Fibroblast of villous mesenchyme (primary cell): Measurements from ENCODE around the gene NTPCR. TPM values are rescaled to one million over a fixed set of nuclear protein-coding genes. Genes with fewer than 3 reads are reported as not detected.
A peak's percentile ranks its signal among the peaks of the same experiment; 100 is the strongest.

Source experiments
- DNase-seq: peaks from one replicate; pipeline ENCODE4 v3.0.0-alpha.2; 2010; ENCODE audit warnings: low read depth
- H3K4me3 ChIP-seq: 2 replicates; pipeline ENCODE4 v1.5.1; 2011; ENCODE audit warnings: low read depth, mild to moderate bottlenecking, low read length
- total RNA-seq: library from RNA; depleted of rRNA; stranded (reverse); fragments of >200 nt; gene quantifications from 2 replicates; pipeline ENCODE4 v1.2.3, GENCODE V29; 2012
- TF ChIP-seq, protein P1 (sequence below): IDR thresholded peaks from 2 replicates; pipeline ENCODE4 v1.5.1; 2012; ENCODE audit warnings: low read depth, mild to moderate bottlenecking, low read length; ENCODE audit not compliant: insufficient read depth

Gene NTPCR
- total RNA-seq, 1 donor, result 20.7 TPM

GRCh38 chr1:232968965-232969364 is 18.6 kb downstream of the NTPCR start:
- TF ChIP-seq, protein P1, sequence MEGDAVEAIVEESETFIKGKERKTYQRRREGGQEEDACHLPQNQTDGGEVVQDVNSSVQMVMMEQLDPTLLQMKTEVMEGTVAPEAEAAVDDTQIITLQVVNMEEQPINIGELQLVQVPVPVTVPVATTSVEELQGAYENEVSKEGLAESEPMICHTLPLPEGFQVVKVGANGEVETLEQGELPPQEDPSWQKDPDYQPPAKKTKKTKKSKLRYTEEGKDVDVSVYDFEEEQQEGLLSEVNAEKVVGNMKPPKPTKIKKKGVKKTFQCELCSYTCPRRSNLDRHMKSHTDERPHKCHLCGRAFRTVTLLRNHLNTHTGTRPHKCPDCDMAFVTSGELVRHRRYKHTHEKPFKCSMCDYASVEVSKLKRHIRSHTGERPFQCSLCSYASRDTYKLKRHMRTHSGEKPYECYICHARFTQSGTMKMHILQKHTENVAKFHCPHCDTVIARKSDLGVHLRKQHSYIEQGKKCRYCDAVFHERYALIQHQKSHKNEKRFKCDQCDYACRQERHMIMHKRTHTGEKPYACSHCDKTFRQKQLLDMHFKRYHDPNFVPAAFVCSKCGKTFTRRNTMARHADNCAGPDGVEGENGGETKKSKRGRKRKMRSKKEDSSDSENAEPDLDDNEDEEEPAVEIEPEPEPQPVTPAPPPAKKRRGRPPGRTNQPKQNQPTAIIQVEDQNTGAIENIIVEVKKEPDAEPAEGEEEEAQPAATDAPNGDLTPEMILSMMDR, result no peak
- no peak for DNase-seq
- no peak overlapping the region for H3K4me3 ChIP-seq

DNA sequence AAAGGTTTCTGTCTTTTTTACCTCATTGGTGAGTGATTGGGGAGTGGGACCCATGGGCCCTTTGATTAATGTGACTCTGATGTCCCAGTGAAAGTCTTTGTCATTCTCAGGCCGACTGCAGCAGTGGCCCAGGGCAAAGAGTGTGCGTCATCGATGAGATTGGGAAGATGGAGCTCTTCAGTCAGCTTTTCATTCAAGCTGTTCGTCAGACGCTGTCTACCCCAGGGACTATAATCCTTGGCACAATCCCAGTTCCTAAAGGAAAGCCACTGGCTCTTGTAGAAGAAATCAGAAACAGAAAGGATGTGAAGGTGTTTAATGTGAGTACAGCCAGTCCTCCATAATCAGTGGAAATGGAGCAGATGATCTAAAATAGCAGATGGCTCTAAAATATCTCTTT is 19.4 kb downstream of the NTPCR start:
- TF ChIP-seq, protein P1, result no peak
- no peak for DNase-seq
- no peak overlapping the region for H3K4me3 ChIP-seq

GRCh38 chr1:232970508-232970907 is 20.1 kb downstream of the NTPCR start:
- no peak overlapping the region for H3K4me3 ChIP-seq
- TF ChIP-seq, protein P1, result no peak
- no peak for DNase-seq

GRCh38 chr1:232973652-232974611 is 23.5 kb downstream of the NTPCR start:
- TF ChIP-seq, protein P1, result no peak
- DNase-seq, result no peak
- no peak overlapping the region for H3K4me3 ChIP-seq

DNA sequence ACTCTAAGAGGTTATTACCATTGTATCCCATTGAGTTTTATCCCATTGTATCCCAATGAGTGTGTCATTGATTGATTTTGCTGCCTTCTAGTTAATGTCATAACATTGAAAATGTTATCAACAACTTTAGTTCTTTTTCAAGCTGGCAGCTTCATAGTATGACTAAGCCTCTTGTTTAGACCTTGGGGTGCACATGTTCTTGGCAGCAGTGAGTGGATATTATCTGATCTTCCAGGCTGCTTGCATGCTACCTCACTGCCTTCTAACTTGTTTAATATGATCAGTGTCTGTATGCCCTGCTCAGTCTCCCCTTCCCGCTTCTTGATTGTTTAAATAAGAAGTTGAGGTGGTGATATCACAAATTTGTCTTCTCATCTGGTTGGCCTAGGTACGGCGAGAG is 24.6 kb downstream of the NTPCR start:
- DNase-seq, result peak; percentile 49
- TF ChIP-seq, protein P1, result no peak

GRCh38 chr1:232978091-232978634 is 27.8 kb downstream of the NTPCR start:
- TF ChIP-seq, protein P1, result no peak
- H3K4me3 ChIP-seq, result no peak overlapping the region
- DNase-seq, result peak; percentile 48

More for the DNA sequence above, 24.6 kb downstream of the NTPCR start:
- H3K4me3 ChIP-seq, result no peak overlapping the region

DNA sequence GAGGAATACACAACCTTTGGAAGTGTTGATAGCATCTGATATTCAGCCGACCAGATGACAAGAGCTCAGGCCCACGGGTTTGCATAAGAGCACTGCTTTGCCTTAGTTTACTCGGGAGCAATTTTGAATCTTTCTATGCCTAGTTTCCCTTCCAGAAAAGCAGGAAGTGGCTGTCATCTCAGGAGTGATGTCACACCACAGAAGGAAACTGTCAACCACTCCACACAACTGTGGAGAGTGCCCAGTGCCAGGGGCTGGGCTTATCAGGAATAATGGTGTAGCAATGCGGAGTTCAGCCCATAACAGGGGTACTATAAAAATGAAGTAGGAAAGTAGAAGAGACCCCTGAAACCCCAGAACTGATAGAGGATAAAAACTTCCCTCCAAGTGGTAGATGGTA is 28.4 kb downstream of the NTPCR start:
- DNase-seq, result no peak
- H3K4me3 ChIP-seq, result no peak overlapping the region
- TF ChIP-seq, protein P1, result no peak
